A549 (cell line): ENCODE results near the gene BSPRY. TPM values are rescaled to one million over a fixed set of nuclear protein-coding genes. Genes with fewer than 3 reads are reported as not detected.

Experiments used
- ATAC-seq, 2 experiments: fragments of 200-7000 bp in 1 of 2; fragments of >200 bp in 1 of 2; cut with Nextera tagmentation in 1 of 2; cut with Tn5 transposase in 1 of 2; 3 replicates each; pipeline versions ENCODE4 v1.8.0 to v1.9.1; 2018 to 2020; ENCODE audit warnings: mild to moderate bottlenecking in 1 of 2, moderate library complexity in 1 of 2
- CTCF ChIA-PET: fragments of 300-600 bp; sonication (Branson Sonifier 250); formaldehyde crosslinking; extraction: SDS; loops from one replicate; lab custom pipeline; 2021; ENCODE audit warnings: antibody characterized with exemption, inconsistent platforms; lab: Yijun Ruan, JAX
- POLR2A ChIA-PET: fragments of 350-600 bp; formaldehyde crosslinking; extraction: SDS; loops from one replicate; lab custom pipeline; 2021; ENCODE audit warnings: antibody characterized with exemption, inconsistent platforms; lab: Yijun Ruan, JAX
- DNase-seq, 2 experiments: peaks; one replicate each; pipeline versions ENCODE4 v3.0.0 to v3.0.0-alpha.2; 2011 to 2016; ENCODE audit warnings: low read depth in 1 of 2, low spot score in 1 of 2
- FAIRE-seq: peaks from 2 replicates; lab custom pipeline; 2011; peaks lifted over from hg19 to GRCh38; lab: Jason Lieb, UNC
- H3K27ac ChIP-seq, 2 experiments: fragments of >200 bp; sonication (Bioruptor Twin); formaldehyde crosslinking; 3 replicates each; pipeline ENCODE4 v1.5.1; 2016 to 2017
- H3K4me1 ChIP-seq: fragments of >200 bp; sonication (Bioruptor Twin); formaldehyde crosslinking; 3 replicates; pipeline ENCODE4 v1.6.1; 2016
- H3K4me2 ChIP-seq: fragments of >200 bp; sonication (Bioruptor Twin); formaldehyde crosslinking; 3 replicates; pipeline ENCODE4 v1.6.1; 2016
- H3K4me3 ChIP-seq: fragments of >200 bp; sonication (Bioruptor Twin); formaldehyde crosslinking; 3 replicates; pipeline ENCODE4 v1.5.1; 2016
- H3K9me3 ChIP-seq: fragments of >200 bp; sonication (Bioruptor Twin); formaldehyde crosslinking; 3 replicates; pipeline ENCODE4 v1.6.1; 2016
- EHF ChIP-seq: fragments of 250-450 bp; sonication (Bioruptor Pico); IDR thresholded peaks from 2 replicates; pipeline ENCODE4 v1.5.0; 2020; ENCODE audit warnings: mild to moderate bottlenecking
- EHMT2 ChIP-seq: fragments of 200-600 bp; sonication (generic); IDR thresholded peaks from 2 replicates; pipeline ENCODE4 v1.6.1; 2016; ENCODE audit warnings: antibody characterized with exemption, low read depth, mild to moderate bottlenecking, moderate library complexity
- FOXS1 ChIP-seq: fragments of 250-450 bp; sonication (Bioruptor Pico); IDR thresholded peaks from 2 replicates; pipeline ENCODE4 v1.5.0; 2020; ENCODE audit warnings: mild to moderate bottlenecking, moderate library complexity
- HDAC2 ChIP-seq: fragments of 200-600 bp; sonication (generic); IDR thresholded peaks from 2 replicates; pipeline ENCODE4 v1.6.1; 2016
- HES2 ChIP-seq: fragments of >200 bp; sonication (Bioruptor Twin); formaldehyde crosslinking; IDR thresholded peaks from 2 replicates; pipeline ENCODE4 v1.6.1; 2016
- JUNB ChIP-seq: fragments of >200 bp; sonication (Bioruptor Twin); formaldehyde crosslinking; IDR thresholded peaks from 2 replicates; pipeline ENCODE4 v1.6.1; 2016
- MAFK ChIP-seq: fragments of 450-650 bp; IDR thresholded peaks from 2 replicates; pipeline ENCODE4 v1.6.1; 2014; ENCODE audit not compliant: partially characterized antibody
- MYC ChIP-seq: IDR thresholded peaks from 2 replicates; pipeline ENCODE4 v1.6.1; 2012; ENCODE audit warnings: mild to moderate bottlenecking, inconsistent platforms, low read length, improper control_type of control experiment, borderline replicate concordance
- NFE2L2 ChIP-seq: fragments of 150-350 bp; conservative IDR thresholded peaks from 2 replicates; pipeline ENCODE4 v1.6.1; 2014; ENCODE audit warnings: low read length
- PHF8 ChIP-seq: fragments of 200-600 bp; sonication (generic); IDR thresholded peaks from 2 replicates; pipeline ENCODE4 v1.6.1; 2016; ENCODE audit warnings: low read depth, mild to moderate bottlenecking, antibody characterized with exemption, moderate library complexity, borderline replicate concordance
- POLR2A ChIP-seq: IDR thresholded peaks from 2 replicates; pipeline ENCODE4 v1.6.1; 2012; ENCODE audit warnings: mild to moderate bottlenecking, low read length
- RARB ChIP-seq: fragments of 250-450 bp; sonication (Bioruptor Pico); IDR thresholded peaks from 2 replicates; pipeline ENCODE4 v1.8.0; 2021; ENCODE audit warnings: mild to moderate bottlenecking, moderate library complexity
- RNF2 ChIP-seq: fragments of 200-600 bp; sonication (generic); IDR thresholded peaks from 2 replicates; pipeline ENCODE4 v1.6.1; 2016; ENCODE audit warnings: low read depth, mild to moderate bottlenecking, antibody characterized with exemption, moderate library complexity, borderline replicate concordance
- TFCP2L1 ChIP-seq: fragments of 250-450 bp; sonication (Bioruptor Pico); IDR thresholded peaks from 2 replicates; pipeline ENCODE4 v1.5.0; 2021; ENCODE audit warnings: mild to moderate bottlenecking
- TP53 ChIP-seq: fragments of 250-450 bp; sonication (Bioruptor Pico); IDR thresholded peaks from 2 replicates; pipeline ENCODE4 v1.5.0; 2021; ENCODE audit warnings: mild to moderate bottlenecking, moderate library complexity
- WGBS: methylation state at CpG from one replicate; pipeline ENCODE4 v1.1.6; 2017; ENCODE audit errors: missing lambda C conversion rate; 5-methylcytosine and 5-hydroxymethylcytosine counted together
- polyA plus RNA-seq, 4 experiments: library from polyadenylated mRNA; depleted of rRNA in 3 of 4; stranded (reverse); fragments of >200 nt; fragmentation: RNase III in 1 of 4; extraction: RNeasy Plus Mini Kit Qiagen cat#74134 plus additional on column Dnase treatment in 1 of 4; gene quantifications; 2 replicates in 3 of 4; 3 replicates in 1 of 4; pipeline ENCODE4 v1.2.3, GENCODE V29; 2011 to 2017
- TF ChIP-seq, protein P1 (sequence below): fragments of 250-450 bp; sonication (Bioruptor Pico); IDR thresholded peaks from 2 replicates; pipeline ENCODE4 v1.5.0; 2021; ENCODE audit warnings: mild to moderate bottlenecking, moderate library complexity, borderline replicate concordance
- TF ChIP-seq, protein P2 (sequence below): fragments of 450-650 bp; IDR thresholded peaks from 2 replicates; pipeline ENCODE4 v1.6.1; 2014; ENCODE audit warnings: antibody characterized with exemption
- TF ChIP-seq, protein P3 (sequence below): IDR thresholded peaks from 2 replicates; pipeline ENCODE4 v1.6.1; 2012
- TF ChIP-seq, protein P4 (sequence below): fragments of 200-600 bp; sonication (generic); IDR thresholded peaks from 2 replicates; pipeline ENCODE4 v1.6.1; 2016; ENCODE audit warnings: antibody characterized with exemption, mild to moderate bottlenecking, moderate library complexity

The BSPRY gene
- polyA plus RNA-seq, 2 of the 4 experiments (the other 2 are of a cell fraction) = 0.05 to 0.06 TPM

GRCh38 chr9:113372059-113372458 is 22.7 kb downstream of the BSPRY start:
- ChIA-PET CTCF (interaction anchor here (0.7 to 1.3 kb wide), 2 partner anchors 9 to 35 kb away, joined by 3 to 4 read pairs; no protein-coding TSS in a partner anchor), POLR2A (no interaction called here)
- 89% methylated on average over 5 of the region's 5 CpGs for WGBS
- Histone ChIP-seq H3K9me3 (no peaks in the 10 kb centered on the region), H3K4me3 (no peak overlapping the region), H3K4me2 (no peak overlapping the region), H3K27ac (no peak overlapping the region), H3K4me1 (no peaks in the 10 kb centered on the region; the same call in 1 of the 3 replicates)
- TF ChIP-seq NFE2L2 = no peak
- TF ChIP-seq POLR2A = 0 out of 2 replicates have a peak, but pooled peaks have one; percentile 6
- ATAC-seq (no peak), FAIRE-seq (no peak), DNase-seq (no peak)

DNA sequence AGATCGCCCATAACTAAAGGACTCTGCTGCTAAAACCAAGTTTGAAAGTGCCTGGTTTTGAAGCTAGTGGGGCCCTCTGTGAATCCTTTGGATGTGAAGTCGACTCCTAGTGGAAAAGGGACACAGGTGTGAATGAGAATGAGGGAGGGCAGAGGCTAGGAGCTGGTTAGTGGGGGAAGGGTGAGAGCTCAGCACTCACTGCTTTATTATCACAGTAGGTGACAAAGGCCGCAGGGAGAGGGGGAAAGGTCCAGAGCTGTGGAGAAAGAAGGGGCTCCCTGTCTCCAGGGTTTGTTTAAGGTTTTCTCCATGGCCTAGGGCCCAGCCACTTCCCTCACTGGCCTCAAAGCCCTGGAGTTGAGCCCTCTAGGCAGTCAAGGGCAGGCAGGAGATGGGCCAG is 23.9 kb downstream of the BSPRY start:
- Histone ChIP-seq H3K27ac (no peak overlapping the region), H3K4me2 (no peak overlapping the region), H3K4me1 (peaks cover 4% of the 10 kb centered on the region; the same call in 2 of the 3 replicates), H3K9me3 (no peaks in the 10 kb centered on the region), H3K4me3 (no peak overlapping the region)
- 81% methylated on average over 3 of the region's 3 CpGs for WGBS
- DNase-seq (no peak), ATAC-seq (no peak), FAIRE-seq (no peak)
- ChIA-PET CTCF (interaction anchor here (0.7 to 1.9 kb wide), 3 partner anchors 11 to 34 kb away, joined by 3 to 6 read pairs (median 4); partner anchors contain the start of gene ALAD), POLR2A (no interaction called here)
- TF ChIP-seq, protein P1, sequence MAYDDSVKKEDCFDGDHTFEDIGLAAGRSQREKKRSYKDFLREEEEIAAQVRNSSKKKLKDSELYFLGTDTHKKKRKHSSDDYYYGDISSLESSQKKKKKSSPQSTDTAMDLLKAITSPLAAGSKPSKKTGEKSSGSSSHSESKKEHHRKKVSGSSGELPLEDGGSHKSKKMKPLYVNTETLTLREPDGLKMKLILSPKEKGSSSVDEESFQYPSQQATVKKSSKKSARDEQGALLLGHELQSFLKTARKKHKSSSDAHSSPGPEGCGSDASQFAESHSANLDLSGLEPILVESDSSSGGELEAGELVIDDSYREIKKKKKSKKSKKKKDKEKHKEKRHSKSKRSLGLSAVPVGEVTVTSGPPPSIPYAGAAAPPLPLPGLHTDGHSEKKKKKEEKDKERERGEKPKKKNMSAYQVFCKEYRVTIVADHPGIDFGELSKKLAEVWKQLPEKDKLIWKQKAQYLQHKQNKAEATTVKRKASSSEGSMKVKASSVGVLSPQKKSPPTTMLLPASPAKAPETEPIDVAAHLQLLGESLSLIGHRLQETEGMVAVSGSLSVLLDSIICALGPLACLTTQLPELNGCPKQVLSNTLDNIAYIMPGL (CRISPR knock-in tag) = no peak
- TF ChIP-seq RARB (no peak), PHF8 (no peak), NFE2L2 (no peak), FOXS1 (CRISPR knock-in tag) (no peak), EHMT2 (no peak), JUNB (no peak), RNF2 (no peak), MYC (no peak), MAFK (no peak), HDAC2 (no peak), TP53 (no peak), TFCP2L1 (CRISPR knock-in tag) (no peak), HES2 (no peak), POLR2A (no peak), EHF (CRISPR knock-in tag) (no peak)
- TF ChIP-seq, protein P2, sequence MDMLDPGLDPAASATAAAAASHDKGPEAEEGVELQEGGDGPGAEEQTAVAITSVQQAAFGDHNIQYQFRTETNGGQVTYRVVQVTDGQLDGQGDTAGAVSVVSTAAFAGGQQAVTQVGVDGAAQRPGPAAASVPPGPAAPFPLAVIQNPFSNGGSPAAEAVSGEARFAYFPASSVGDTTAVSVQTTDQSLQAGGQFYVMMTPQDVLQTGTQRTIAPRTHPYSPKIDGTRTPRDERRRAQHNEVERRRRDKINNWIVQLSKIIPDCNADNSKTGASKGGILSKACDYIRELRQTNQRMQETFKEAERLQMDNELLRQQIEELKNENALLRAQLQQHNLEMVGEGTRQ = no peak
- TF ChIP-seq, protein P3, sequence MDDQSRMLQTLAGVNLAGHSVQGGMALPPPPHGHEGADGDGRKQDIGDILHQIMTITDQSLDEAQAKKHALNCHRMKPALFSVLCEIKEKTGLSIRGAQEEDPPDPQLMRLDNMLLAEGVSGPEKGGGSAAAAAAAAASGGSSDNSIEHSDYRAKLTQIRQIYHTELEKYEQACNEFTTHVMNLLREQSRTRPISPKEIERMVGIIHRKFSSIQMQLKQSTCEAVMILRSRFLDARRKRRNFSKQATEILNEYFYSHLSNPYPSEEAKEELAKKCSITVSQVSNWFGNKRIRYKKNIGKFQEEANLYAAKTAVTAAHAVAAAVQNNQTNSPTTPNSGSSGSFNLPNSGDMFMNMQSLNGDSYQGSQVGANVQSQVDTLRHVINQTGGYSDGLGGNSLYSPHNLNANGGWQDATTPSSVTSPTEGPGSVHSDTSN = no peak
- TF ChIP-seq, protein P4, sequence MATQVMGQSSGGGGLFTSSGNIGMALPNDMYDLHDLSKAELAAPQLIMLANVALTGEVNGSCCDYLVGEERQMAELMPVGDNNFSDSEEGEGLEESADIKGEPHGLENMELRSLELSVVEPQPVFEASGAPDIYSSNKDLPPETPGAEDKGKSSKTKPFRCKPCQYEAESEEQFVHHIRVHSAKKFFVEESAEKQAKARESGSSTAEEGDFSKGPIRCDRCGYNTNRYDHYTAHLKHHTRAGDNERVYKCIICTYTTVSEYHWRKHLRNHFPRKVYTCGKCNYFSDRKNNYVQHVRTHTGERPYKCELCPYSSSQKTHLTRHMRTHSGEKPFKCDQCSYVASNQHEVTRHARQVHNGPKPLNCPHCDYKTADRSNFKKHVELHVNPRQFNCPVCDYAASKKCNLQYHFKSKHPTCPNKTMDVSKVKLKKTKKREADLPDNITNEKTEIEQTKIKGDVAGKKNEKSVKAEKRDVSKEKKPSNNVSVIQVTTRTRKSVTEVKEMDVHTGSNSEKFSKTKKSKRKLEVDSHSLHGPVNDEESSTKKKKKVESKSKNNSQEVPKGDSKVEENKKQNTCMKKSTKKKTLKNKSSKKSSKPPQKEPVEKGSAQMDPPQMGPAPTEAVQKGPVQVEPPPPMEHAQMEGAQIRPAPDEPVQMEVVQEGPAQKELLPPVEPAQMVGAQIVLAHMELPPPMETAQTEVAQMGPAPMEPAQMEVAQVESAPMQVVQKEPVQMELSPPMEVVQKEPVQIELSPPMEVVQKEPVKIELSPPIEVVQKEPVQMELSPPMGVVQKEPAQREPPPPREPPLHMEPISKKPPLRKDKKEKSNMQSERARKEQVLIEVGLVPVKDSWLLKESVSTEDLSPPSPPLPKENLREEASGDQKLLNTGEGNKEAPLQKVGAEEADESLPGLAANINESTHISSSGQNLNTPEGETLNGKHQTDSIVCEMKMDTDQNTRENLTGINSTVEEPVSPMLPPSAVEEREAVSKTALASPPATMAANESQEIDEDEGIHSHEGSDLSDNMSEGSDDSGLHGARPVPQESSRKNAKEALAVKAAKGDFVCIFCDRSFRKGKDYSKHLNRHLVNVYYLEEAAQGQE = no peak
